Activated CD4-positive, alpha-beta T cell treated with anti-CD3 and anti-CD28 coated beads for 36 hours (primary cell): Measurements from ENCODE around the gene KIAA0232. TPM values are rescaled to one million over a fixed set of nuclear protein-coding genes. Genes with fewer than 3 reads are reported as not detected.
"Not testable (repeated sequence)": the region's sequence is repeated elsewhere in the genome, so short reads cannot be mapped to it uniquely, and the experiment has no call there.

Experiments used
- ATAC-seq: fragments of 200-7000 bp; cut with Tn5 transposase; one replicate; pipeline ENCODE4 v1.10.0; 2021; ENCODE audit warnings: mild to moderate bottlenecking, moderate library complexity
- CTCF ChIA-PET: fragments of 350-600 bp; sonication (Branson Sonifier 250); formaldehyde crosslinking; loops from one replicate; lab custom pipeline; 2021; ENCODE audit warnings: antibody characterized with exemption; lab: Charles Lee
- POLR2A ChIA-PET: fragments of 350-600 bp; sonication (Branson Sonifier 250); formaldehyde crosslinking; loops from one replicate; lab custom pipeline; 2021; ENCODE audit warnings: antibody characterized with exemption, inconsistent platforms; lab: Charles Lee
- DNase-seq: peaks from one replicate; pipeline ENCODE4 v3.0.0-alpha.2; 2020
- H3K27ac Mint-ChIP-seq: one replicate; pipeline ENCODE4 v1.8.0; 2021; ENCODE audit warnings: mixed read lengths
- H3K27me3 Mint-ChIP-seq: one replicate; pipeline ENCODE4 v1.8.0; 2021; ENCODE audit warnings: mixed read lengths
- H3K36me3 Mint-ChIP-seq: one replicate; pipeline ENCODE4 v1.8.0; 2021; ENCODE audit warnings: low read depth, mixed read lengths
- H3K4me1 Mint-ChIP-seq: one replicate; pipeline ENCODE4 v1.8.0; 2021; ENCODE audit warnings: mixed read lengths
- H3K4me3 Mint-ChIP-seq: one replicate; pipeline ENCODE4 v1.8.0; 2021; ENCODE audit warnings: mild to moderate bottlenecking, moderate library complexity, mixed read lengths
- H3K9me3 Mint-ChIP-seq: one replicate; pipeline ENCODE4 v1.8.0; 2021; ENCODE audit warnings: low read depth, mixed read lengths
- intact Hi-C, 2 experiments: fragments of 100-400 bp; cut with DNase I in 1 of 2; cut with micrococcal nuclease in 1 of 2; formaldehyde crosslinking; loops; one replicate each; pipeline versions ENCODE4 v1.14.2 to v1.15.1; 2022 to 2024; cut with DNase I, micrococcal nuclease
- total RNA-seq, 2 experiments: library from RNA; stranded (reverse); gene quantifications; one replicate each; pipeline ENCODE4 v1.2.3, GENCODE V29; 2021

Gene KIAA0232
- total RNA-seq, 2 experiments from 2014 or later: 9.4 to 13.1 TPM

GRCh38 chr4:6813725-6814124 is 31.2 kb downstream of the KIAA0232 start:
- H3K9me3 Mint-ChIP-seq: peaks cover 7% of the 10 kb centered on the region
- H3K36me3 Mint-ChIP-seq: peaks cover 31% of the 10 kb centered on the region
- peaks cover 8% of the 10 kb centered on the region for H3K4me1 Mint-ChIP-seq
- H3K27me3 Mint-ChIP-seq: no peaks in the 10 kb centered on the region
- ATAC-seq (no peak), DNase-seq (no peak)
- H3K4me3 Mint-ChIP-seq: no peak overlapping the region
- H3K27ac Mint-ChIP-seq: no peak overlapping the region
- CTCF ChIA-PET: no interaction called here
- POLR2A ChIA-PET: no interaction called here
- intact Hi-C loops: no loop called here

DNA sequence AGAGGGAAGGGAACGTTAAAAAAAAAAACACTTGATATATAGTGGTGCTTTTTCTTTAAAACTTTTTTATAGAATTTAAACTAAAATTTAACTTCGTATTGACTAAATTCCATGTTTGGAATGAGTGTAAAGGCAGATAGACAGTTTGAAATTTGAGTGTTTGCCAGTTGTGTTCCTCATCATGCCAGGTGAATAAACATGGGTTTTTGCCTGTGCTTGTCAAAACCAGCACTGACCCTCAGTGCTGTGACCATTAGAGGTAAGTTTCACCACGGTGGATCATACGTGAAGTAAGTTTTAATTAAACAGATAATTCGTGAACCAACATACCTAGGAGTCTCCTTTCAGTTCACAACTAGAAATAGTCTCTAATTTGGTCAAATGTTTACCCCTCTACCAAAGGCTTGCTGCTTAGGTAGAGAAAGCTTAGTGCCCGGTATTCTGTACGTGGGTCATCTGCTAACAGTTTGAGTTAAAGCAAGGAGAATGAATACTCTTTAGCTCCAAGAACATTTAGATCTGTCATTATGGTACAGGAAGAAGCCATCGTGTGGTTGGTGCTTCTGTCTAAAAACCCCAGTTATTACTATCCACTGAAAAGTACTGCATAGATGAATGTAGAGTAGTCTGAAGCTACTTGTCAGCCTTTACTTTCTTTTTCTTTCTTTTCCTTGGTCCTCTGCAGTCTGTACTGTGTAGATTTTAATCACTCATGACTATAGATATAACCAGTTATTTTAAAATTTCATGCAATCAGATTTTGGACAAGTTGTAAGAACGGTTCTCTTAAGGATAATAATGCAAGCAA is 32.7 kb downstream of the KIAA0232 start:
- ChIA-PET CTCF (interaction anchor here (0.6 to 0.8 kb wide), 2 partner anchors 12 to 142 kb away, joined by 4 to 5 read pairs; no protein-coding TSS in a partner anchor), POLR2A (interaction anchor here (0.6 kb wide), 1 partner anchor 78 kb away, joined by 6 read pairs; no protein-coding TSS in a partner anchor)
- Mint-ChIP-seq H3K4me1 (peaks cover 8% of the 10 kb centered on the region), H3K9me3 (peaks cover 18% of the 10 kb centered on the region), H3K27me3 (no peaks in the 10 kb centered on the region), H3K27ac (no peak overlapping the region), H3K36me3 (peaks cover 39% of the 10 kb centered on the region), H3K4me3 (no peak overlapping the region)
- ATAC-seq (peak; percentile 58), DNase-seq (no peak)
- intact Hi-C loops: no loop called here

- no peaks in the 10 kb centered on the region for H3K27me3 Mint-ChIP-seq
- H3K9me3 Mint-ChIP-seq: peaks cover 25% of the 10 kb centered on the region
- H3K4me1 Mint-ChIP-seq: peaks cover 4% of the 10 kb centered on the region
- ChIA-PET POLR2A (no interaction called here), CTCF (interaction anchor here (0.6 kb wide), 1 partner anchor 86 kb away, joined by 3 read pairs; no protein-coding TSS in a partner anchor)
- H3K27ac Mint-ChIP-seq: no peak overlapping the region
- no peak for DNase-seq
- ATAC-seq: no peak
- intact Hi-C loops: no loop called here
- H3K36me3 Mint-ChIP-seq: peaks cover 40% of the 10 kb centered on the region
- H3K4me3 Mint-ChIP-seq: no peak overlapping the region
Measured at GRCh38 chr4:6819295-6819694, 36.8 kb downstream of the KIAA0232 start.

DNA sequence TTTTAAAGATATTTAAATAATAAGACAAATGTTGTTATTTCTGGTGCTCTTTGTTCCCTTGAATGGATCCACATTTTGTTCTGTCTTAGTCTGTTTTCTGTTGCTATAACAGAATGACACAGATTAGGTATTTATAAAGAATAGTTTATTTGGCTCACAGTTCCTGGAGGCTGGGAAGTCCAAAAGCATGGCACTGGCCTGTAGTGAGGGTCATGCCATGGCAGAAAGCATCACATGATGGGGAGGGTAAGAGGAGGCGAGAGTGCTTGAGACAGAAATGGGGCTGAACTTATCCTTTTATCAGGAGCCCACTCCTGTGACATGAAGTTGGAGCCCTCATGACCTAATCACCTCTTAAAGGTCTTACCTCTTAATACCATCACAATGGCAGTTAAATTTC is 38.2 kb downstream of the KIAA0232 start:
- POLR2A ChIA-PET: no interaction called here
- Mint-ChIP-seq H3K36me3 (peaks cover 43% of the 10 kb centered on the region), H3K4me1 (peaks cover 7% of the 10 kb centered on the region), H3K27ac (no peak overlapping the region), H3K4me3 (no peak overlapping the region), H3K9me3 (peaks cover 25% of the 10 kb centered on the region), H3K27me3 (no peaks in the 10 kb centered on the region)
- DNase-seq (no peak), ATAC-seq (no peak)
- intact Hi-C loops: no loop called here
- CTCF ChIA-PET: interaction anchor here (0.8 kb wide), 1 partner anchor 100 kb away, joined by 3 read pairs; no protein-coding TSS in a partner anchor

- DNase-seq: no peak
- intact Hi-C loops: no loop called here
- Mint-ChIP-seq H3K9me3 (peaks cover 18% of the 10 kb centered on the region), H3K4me1 (peaks cover 5% of the 10 kb centered on the region), H3K27me3 (no peaks in the 10 kb centered on the region), H3K4me3 (no peak overlapping the region), H3K36me3 (peaks cover 36% of the 10 kb centered on the region), H3K27ac (no peak overlapping the region)
- POLR2A ChIA-PET: no interaction called here
- CTCF ChIA-PET: interaction anchor here (0.6 to 0.7 kb wide), 2 partner anchors 75 to 642 kb away, joined by 4 to 6 read pairs; no protein-coding TSS in a partner anchor
- ATAC-seq: no peak
Measured at GRCh38 chr4:6824071-6824470, 41.5 kb downstream of the KIAA0232 start.

- ATAC-seq (no peak), DNase-seq (no peak)
- intact Hi-C loops: no loop called here
- Mint-ChIP-seq H3K4me3 (no peak overlapping the region), H3K27ac (peak overlapping the region; percentile 37), H3K27me3 (no peaks in the 10 kb centered on the region), H3K4me1 (peaks cover 9% of the 10 kb centered on the region), H3K36me3 (peaks cover 31% of the 10 kb centered on the region), H3K9me3 (peaks cover 11% of the 10 kb centered on the region)
- ChIA-PET CTCF (interaction anchor here (0.6 kb wide), 1 partner anchor 54 kb away, joined by 3 read pairs; no protein-coding TSS in a partner anchor), POLR2A (no interaction called here)
Measured at GRCh38 chr4:6824772-6825402, 42.4 kb downstream of the KIAA0232 start.

DNA sequence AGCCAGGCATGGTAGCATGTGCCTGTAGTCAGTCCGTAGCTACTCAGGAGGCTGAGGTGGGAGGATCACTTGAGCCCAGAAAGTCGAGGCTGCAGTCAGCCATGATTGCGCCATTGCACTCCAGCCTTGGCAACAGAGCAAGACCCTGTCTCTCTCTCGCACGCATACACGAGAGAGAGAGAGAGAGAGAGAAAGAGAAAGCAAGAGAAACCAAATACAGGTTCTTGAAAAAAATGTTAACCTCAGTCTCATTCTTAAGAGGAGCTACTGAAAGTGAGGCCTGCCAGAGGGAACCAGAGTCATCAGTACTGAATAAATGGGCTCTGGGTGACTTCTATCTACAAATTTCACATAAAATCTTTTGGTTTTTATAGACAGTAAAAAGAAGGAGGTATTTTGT is 42.9 kb downstream of the KIAA0232 start:
- peaks cover 6% of the 10 kb centered on the region for H3K9me3 Mint-ChIP-seq
- peak overlapping the region; percentile 37 for H3K27ac Mint-ChIP-seq
- no peak overlapping the region for H3K4me3 Mint-ChIP-seq
- intact Hi-C loops: no loop called here
- ATAC-seq (peak; percentile 49), DNase-seq (no peak)
- ChIA-PET POLR2A (no interaction called here), CTCF (interaction anchor here (0.9 kb wide), 1 partner anchor 242 kb away, joined by 4 read pairs; the partner anchor contains the start of gene GRPEL1)
- no peaks in the 10 kb centered on the region for H3K27me3 Mint-ChIP-seq
- H3K4me1 Mint-ChIP-seq: peaks cover 9% of the 10 kb centered on the region
- peaks cover 28% of the 10 kb centered on the region for H3K36me3 Mint-ChIP-seq

DNA sequence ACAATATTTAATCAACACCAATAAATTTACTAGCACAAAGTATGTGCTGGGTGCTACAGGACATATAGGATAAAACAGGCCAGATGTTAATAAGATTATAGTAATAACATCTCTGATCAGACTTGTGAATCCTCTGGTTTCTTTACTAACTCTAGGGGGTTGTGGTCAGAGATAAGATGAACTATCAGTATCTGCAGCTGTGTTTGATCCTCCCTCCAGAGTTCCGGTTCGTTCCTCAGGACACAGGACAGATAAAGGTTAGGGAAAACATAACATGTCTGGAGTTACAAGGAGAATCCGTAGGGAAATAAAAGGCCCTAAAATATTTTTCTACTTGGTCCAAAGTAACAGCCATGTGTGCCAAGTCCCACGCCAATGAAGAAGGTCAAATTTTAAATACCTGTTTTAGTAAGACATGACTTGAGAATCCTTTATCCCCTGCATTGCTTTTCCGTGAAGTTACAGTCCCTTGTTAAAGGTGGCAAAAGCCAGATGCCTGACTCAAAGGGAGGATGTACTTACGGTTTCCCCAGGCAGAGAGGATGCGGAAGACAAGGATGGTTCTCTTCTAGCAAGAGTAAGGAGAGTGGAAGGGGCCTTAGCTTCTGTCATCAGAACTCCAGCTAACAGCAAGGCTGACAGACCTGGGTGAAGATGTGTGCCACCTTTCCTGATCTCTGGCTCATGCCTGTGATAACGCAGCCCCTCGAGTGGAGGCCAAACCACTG is 44.4 kb downstream of the KIAA0232 start:
- peaks cover 2% of the 10 kb centered on the region for H3K9me3 Mint-ChIP-seq
- peaks cover 35% of the 10 kb centered on the region for H3K36me3 Mint-ChIP-seq
- H3K4me3 Mint-ChIP-seq: no peak overlapping the region
- H3K27me3 Mint-ChIP-seq: no peaks in the 10 kb centered on the region
- DNase-seq (no peak), ATAC-seq (no peak)
- no peak overlapping the region for H3K27ac Mint-ChIP-seq
- peaks cover 10% of the 10 kb centered on the region for H3K4me1 Mint-ChIP-seq
- CTCF ChIA-PET: interaction anchor here (0.6 kb wide), 1 partner anchor 22 kb away, joined by 4 read pairs; no protein-coding TSS in a partner anchor
- POLR2A ChIA-PET: no interaction called here
- intact Hi-C loops: no loop called here

DNA sequence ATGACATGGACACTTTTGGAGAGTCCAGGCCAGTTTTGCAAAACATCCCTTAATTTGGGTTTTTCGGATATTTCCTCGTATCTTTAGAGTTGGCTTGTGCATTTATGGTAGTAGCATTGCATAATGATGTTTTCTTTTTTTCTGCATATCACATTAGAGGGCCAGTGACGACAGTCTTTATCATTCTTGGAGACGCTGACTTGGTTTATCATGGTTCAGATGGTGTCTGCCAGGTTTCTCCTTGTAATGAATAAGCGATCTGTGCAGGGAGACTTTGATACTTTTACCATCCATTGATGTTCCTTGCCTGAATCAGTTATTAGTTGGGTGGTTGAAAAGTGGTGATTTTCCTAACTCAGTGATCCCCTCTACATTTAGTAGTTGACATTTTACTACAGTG is 46.6 kb downstream of the KIAA0232 start:
- intact Hi-C loops: no loop called here
- H3K27me3 Mint-ChIP-seq: no peaks in the 10 kb centered on the region
- H3K9me3 Mint-ChIP-seq: no peaks in the 10 kb centered on the region
- no peak overlapping the region for H3K27ac Mint-ChIP-seq
- no peak overlapping the region for H3K4me3 Mint-ChIP-seq
- peaks cover 9% of the 10 kb centered on the region for H3K4me1 Mint-ChIP-seq
- H3K36me3 Mint-ChIP-seq: peaks cover 40% of the 10 kb centered on the region
- ChIA-PET POLR2A (no interaction called here), CTCF (interaction anchor here (1.6 kb wide), 1 partner anchor 44 kb away, joined by 8 read pairs; no protein-coding TSS in a partner anchor)
- no peak for DNase-seq
- no peak for ATAC-seq

DNA sequence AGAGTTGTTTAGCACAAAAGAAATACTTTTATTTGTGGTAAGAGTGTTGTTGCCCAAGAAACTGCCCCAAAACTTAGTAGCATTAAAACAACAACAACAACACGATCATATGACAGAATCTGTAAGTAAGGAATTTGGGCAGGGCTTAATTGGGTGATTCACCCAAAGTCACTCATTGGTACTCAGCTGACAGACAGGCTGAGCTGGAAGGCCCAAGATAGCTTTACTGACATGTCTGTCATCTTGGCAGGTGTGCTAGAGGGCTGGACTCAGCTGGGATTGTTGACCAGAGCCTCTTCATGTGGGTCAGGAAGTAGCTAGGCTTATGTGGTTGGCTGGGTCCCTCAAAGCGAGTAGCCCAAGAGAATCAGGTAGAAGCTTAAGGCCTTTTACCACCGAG is 52.3 kb downstream of the KIAA0232 start:
- Mint-ChIP-seq H3K27me3 (no peaks in the 10 kb centered on the region), H3K27ac (no peak overlapping the region), H3K9me3 (peaks cover 3% of the 10 kb centered on the region), H3K4me3 (no peak overlapping the region), H3K36me3 (peaks cover 30% of the 10 kb centered on the region), H3K4me1 (peaks cover 2% of the 10 kb centered on the region)
- no peak for DNase-seq
- no peak for ATAC-seq
- ChIA-PET CTCF (interaction anchor here (0.7 to 1.1 kb wide), 2 partner anchors 16 to 19 kb away, joined by 3 to 4 read pairs; no protein-coding TSS in a partner anchor), POLR2A (no interaction called here)
- intact Hi-C loops: no loop called here

DNA sequence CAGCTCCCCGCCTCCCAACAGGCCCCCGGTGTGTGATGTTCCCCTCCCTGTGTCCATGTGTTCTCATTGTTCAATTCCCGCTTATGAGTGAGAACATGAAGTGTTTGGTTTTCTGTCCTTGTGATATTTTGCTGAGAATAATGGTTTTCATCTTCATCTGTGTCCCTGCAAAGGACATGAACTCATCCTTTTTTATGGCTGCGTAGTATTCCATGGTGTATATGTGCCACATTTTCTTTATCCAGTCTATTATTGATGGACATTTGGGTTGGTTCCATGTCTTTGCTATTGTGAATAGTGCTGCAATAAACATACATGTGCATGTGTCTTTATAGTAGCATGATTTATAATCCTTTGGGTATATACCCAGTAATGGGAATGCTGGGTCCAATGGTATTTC is 53.1 kb downstream of the KIAA0232 start:
- intact Hi-C loops, H3K27me3 Mint-ChIP-seq: not testable (repeated sequence)
- H3K36me3 Mint-ChIP-seq: peaks cover 30% of the 10 kb centered on the region

More for the DNA sequence above, 53.1 kb downstream of the KIAA0232 start:
- H3K9me3 Mint-ChIP-seq, POLR2A ChIA-PET, H3K4me3 Mint-ChIP-seq, DNase-seq, H3K4me1 Mint-ChIP-seq, ATAC-seq, H3K27ac Mint-ChIP-seq: not testable (repeated sequence)
- CTCF ChIA-PET: interaction anchor here (0.7 kb wide), 1 partner anchor 15 kb away, joined by 3 read pairs; no protein-coding TSS in a partner anchor
